ENCODE measurements around the gene PLB1. TPM values are rescaled to one million over a fixed set of nuclear protein-coding genes. Genes with fewer than 3 reads are reported as not detected.

PLB1 gene
- polyA plus RNA-seq, 1 donor from 2014 or later, result 2.8 TPM

DNA sequence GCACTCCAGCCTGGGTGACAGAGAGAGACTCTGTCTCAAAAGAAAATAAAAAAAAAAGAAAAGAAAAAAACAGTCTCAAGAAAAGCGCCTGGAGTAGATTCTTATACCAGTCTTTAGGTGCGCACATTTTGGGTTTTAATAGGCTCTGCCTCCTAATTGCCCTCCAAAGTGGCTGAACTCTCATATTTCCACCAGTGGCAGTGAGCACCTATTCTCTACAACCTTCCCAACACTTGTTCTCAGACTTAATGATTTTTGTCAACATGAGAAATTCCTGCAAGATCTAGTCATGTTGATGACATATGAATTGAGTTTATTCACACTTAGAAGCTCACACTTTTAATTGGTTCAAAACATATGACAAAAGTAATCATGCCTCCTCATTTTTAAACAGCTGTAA is 39.0 kb downstream of the PLB1 start:
- H3F3A ChIP-seq (ENCODE audit: insufficient read depth, low read length, poor library complexity, severe bottlenecking), result no peaks in the 10 kb centered on the region
- H3K27ac ChIP-seq (ENCODE audit: low read length), result no peak overlapping the region
- H3K9me3 ChIP-seq (ENCODE audit: low read length), result no peaks in the 10 kb centered on the region
- no peaks in the 10 kb centered on the region for H3K9me2 ChIP-seq (ENCODE audit: insufficient read depth, low read length)
- no peak overlapping the region for H3K4me2 ChIP-seq (ENCODE audit: low read length)
- H2AFZ ChIP-seq (ENCODE audit: low read depth, low read length), result no peak overlapping the region
- H3K79me2 ChIP-seq (replicated peaks; ENCODE audit: insufficient read depth, low read length), result no peaks in the 10 kb centered on the region
- no peak overlapping the region for H3K4me3 ChIP-seq (ENCODE audit: low read length)
- no peaks in the 10 kb centered on the region for H3K27me3 ChIP-seq (ENCODE audit: insufficient read depth, low read depth, low read length)
- H3K36me3 ChIP-seq (ENCODE audit: insufficient read depth, low read length), result no peaks in the 10 kb centered on the region
- no peak overlapping the region for H3K9ac ChIP-seq (ENCODE audit: low read length)
- TF ChIP-seq, protein P1, sequence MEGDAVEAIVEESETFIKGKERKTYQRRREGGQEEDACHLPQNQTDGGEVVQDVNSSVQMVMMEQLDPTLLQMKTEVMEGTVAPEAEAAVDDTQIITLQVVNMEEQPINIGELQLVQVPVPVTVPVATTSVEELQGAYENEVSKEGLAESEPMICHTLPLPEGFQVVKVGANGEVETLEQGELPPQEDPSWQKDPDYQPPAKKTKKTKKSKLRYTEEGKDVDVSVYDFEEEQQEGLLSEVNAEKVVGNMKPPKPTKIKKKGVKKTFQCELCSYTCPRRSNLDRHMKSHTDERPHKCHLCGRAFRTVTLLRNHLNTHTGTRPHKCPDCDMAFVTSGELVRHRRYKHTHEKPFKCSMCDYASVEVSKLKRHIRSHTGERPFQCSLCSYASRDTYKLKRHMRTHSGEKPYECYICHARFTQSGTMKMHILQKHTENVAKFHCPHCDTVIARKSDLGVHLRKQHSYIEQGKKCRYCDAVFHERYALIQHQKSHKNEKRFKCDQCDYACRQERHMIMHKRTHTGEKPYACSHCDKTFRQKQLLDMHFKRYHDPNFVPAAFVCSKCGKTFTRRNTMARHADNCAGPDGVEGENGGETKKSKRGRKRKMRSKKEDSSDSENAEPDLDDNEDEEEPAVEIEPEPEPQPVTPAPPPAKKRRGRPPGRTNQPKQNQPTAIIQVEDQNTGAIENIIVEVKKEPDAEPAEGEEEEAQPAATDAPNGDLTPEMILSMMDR (IDR thresholded peaks at IDR 0.05; ENCODE audit: poor library complexity, severe bottlenecking), result no peak
- TF ChIP-seq, protein P2, sequence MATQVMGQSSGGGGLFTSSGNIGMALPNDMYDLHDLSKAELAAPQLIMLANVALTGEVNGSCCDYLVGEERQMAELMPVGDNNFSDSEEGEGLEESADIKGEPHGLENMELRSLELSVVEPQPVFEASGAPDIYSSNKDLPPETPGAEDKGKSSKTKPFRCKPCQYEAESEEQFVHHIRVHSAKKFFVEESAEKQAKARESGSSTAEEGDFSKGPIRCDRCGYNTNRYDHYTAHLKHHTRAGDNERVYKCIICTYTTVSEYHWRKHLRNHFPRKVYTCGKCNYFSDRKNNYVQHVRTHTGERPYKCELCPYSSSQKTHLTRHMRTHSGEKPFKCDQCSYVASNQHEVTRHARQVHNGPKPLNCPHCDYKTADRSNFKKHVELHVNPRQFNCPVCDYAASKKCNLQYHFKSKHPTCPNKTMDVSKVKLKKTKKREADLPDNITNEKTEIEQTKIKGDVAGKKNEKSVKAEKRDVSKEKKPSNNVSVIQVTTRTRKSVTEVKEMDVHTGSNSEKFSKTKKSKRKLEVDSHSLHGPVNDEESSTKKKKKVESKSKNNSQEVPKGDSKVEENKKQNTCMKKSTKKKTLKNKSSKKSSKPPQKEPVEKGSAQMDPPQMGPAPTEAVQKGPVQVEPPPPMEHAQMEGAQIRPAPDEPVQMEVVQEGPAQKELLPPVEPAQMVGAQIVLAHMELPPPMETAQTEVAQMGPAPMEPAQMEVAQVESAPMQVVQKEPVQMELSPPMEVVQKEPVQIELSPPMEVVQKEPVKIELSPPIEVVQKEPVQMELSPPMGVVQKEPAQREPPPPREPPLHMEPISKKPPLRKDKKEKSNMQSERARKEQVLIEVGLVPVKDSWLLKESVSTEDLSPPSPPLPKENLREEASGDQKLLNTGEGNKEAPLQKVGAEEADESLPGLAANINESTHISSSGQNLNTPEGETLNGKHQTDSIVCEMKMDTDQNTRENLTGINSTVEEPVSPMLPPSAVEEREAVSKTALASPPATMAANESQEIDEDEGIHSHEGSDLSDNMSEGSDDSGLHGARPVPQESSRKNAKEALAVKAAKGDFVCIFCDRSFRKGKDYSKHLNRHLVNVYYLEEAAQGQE (IDR thresholded peaks at IDR 0.05; ENCODE audit: borderline replicate concordance), result no peak
- TF ChIP-seq MXI1 (conservative IDR thresholded peaks at IDR 0.05; ENCODE audit: poor library complexity, severe bottlenecking), result no peak
- TF ChIP-seq TAF1 (IDR thresholded peaks at IDR 0.05; ENCODE audit: low read depth), result no peak
- TF ChIP-seq EZH2 (IDR thresholded peaks at IDR 0.05; ENCODE audit: borderline replicate concordance, insufficient read depth, low read length, poor library complexity, severe bottlenecking), result no peak
- no peak for TF ChIP-seq SMC3 (conservative IDR thresholded peaks at IDR 0.05; ENCODE audit: poor library complexity)
- TF ChIP-seq RAD21 (conservative IDR thresholded peaks at IDR 0.05), result no peak
- no peaks in the 10 kb centered on the region for H4K20me1 ChIP-seq (ENCODE audit: insufficient read depth)

DNA sequence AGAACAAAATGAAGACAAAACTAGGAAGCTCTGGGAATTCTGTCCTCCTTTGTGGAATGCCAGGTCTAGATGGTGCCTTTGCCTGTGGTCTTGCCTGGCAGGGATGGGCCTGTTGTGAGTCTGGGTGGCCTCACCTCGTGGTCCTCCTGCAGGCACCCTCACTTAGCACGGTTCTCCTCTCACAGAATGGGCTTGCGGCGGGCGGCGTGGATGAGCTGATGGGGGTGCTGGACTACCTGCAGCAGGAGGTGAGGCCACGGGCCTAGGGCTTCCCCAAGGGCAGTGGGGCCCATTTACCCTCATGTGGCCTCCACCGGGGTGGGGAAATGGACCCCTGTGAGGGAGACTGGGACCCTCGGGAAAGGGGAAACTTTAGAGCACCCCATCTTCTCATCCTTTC is 42.3 kb downstream of the PLB1 start:
- Histone ChIP-seq H3K4me3 (ENCODE audit: low read length) (no peak overlapping the region), H4K20me1 (ENCODE audit: insufficient read depth) (no peaks in the 10 kb centered on the region), H3K9me3 (ENCODE audit: low read length) (no peaks in the 10 kb centered on the region), H3K9me2 (ENCODE audit: insufficient read depth, low read length) (no peaks in the 10 kb centered on the region), H3K4me2 (ENCODE audit: low read length) (no peak overlapping the region), H3K27ac (ENCODE audit: low read length) (no peak overlapping the region), H2AFZ (ENCODE audit: low read depth, low read length) (no peak overlapping the region), H3F3A (ENCODE audit: insufficient read depth, low read length, poor library complexity, severe bottlenecking) (no peaks in the 10 kb centered on the region), H3K36me3 (ENCODE audit: insufficient read depth, low read length) (no peaks in the 10 kb centered on the region), H3K27me3 (ENCODE audit: insufficient read depth, low read depth, low read length) (no peaks in the 10 kb centered on the region), H3K9ac (ENCODE audit: low read length) (no peak overlapping the region), H3K79me2 (replicated peaks; ENCODE audit: insufficient read depth, low read length) (no peaks in the 10 kb centered on the region)
- no peak for TF ChIP-seq TAF1 (IDR thresholded peaks at IDR 0.05; ENCODE audit: low read depth)
- no peak for TF ChIP-seq MXI1 (conservative IDR thresholded peaks at IDR 0.05; ENCODE audit: poor library complexity, severe bottlenecking)
- no peak for TF ChIP-seq POLR2AphosphoS5 (IDR thresholded peaks at IDR 0.05)
- TF ChIP-seq, protein P2 (IDR thresholded peaks at IDR 0.05; ENCODE audit: borderline replicate concordance), result no peak
- no peak for TF ChIP-seq EZH2 (IDR thresholded peaks at IDR 0.05; ENCODE audit: borderline replicate concordance, insufficient read depth, low read length, poor library complexity, severe bottlenecking)
- no peak for TF ChIP-seq RAD21 (conservative IDR thresholded peaks at IDR 0.05)
- TF ChIP-seq SMC3 (conservative IDR thresholded peaks at IDR 0.05; ENCODE audit: poor library complexity), result no peak
- TF ChIP-seq EP300 (conservative IDR thresholded peaks at IDR 0.05; ENCODE audit: poor library complexity, severe bottlenecking), result no peak
- TF ChIP-seq, protein P1 (IDR thresholded peaks at IDR 0.05; ENCODE audit: poor library complexity, severe bottlenecking), result no peak

Data from neural cell (in vitro differentiated cells).